Measurements from ENCODE around the gene ZFPL1.
A peak's percentile ranks its signal among the peaks of the same experiment; 100 is the strongest.

Gene ZFPL1

DNA sequence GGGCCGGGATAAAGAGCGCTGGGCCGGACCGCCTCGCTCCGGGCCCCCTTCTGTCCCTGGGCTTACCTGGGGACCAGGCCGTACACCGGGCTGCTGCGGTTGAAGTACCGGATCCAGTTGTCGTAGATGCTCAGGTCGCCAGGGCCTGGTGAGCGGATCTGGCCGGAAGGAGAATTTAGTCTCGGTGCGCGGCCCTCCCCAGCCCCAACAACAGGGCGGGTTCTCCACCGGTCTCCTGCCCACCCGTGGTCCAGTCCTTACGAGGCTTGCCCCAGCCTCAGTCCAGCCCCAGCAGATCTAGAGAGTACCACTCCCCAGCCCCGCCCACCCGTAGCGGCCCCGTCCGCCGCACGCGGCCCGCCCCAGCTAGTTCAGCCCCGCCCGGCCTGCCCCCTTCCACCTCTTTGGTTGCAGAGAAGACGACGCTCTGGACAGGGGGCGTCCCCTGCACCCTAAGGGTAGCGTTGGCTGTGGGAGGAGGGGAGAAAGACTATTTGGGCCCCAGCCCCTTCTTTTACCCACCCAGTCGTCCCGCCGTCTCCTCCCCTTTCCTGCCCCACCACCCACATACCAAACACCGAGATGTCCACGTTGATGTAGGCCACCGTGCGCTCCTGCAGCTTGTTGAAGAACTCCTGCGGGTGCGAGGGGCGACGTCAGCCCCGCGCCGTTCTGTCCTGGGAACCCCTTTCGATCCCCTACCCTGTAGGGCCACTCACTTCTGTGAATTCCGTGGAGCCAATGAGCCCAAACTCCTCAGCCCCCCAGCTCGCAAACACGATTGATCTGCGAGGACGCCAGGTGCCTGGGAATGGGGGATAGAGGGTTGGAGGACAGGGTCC is 36.2 kb upstream of the ZFPL1 start:
- Histone ChIP-seq H3K9me3 (ENCODE audit: insufficient read depth, low read depth, low read length) (no peaks in the 10 kb centered on the region), H3K27me3 (ENCODE audit: insufficient read depth, low read length) (no peaks in the 10 kb centered on the region), H3K4me1 (ENCODE audit: insufficient read depth, low read length) (no peaks in the 10 kb centered on the region), H3K4me3 (ENCODE audit: low read length) (0 out of 2 replicates have a peak overlapping the region, but pooled peaks have one; percentile 10), H3K36me3 (ENCODE audit: insufficient read depth, low read length) (peaks cover 33% of the 10 kb centered on the region), H3K27ac (ENCODE audit: low read depth, low read length) (no peak overlapping the region), H3K9ac (ENCODE audit: low read depth, low read length) (no peak overlapping the region)
- WGBS, result 77% methylated on average over 41 of the region's 56 CpGs

DNA sequence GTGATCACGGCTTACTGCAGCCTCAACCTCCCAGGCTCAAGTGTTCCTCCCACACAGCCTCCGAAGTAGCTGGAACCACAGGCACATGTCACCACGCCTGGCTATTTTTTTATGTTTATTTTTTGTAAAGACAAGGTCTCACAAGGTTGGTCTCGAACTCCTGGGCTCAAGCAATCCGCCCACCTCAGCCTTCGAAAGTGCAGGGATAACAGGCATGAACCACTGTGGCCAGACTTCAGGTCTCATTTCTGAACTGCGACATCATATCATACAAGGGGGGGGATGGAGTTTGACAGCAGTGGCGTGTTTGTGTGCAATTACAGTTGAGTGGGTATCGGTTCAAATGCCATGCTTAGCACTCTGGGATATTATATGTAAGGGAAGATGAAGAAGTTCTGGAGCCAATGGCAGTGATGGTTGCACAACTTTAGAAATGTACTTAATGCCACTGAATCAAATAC is 32.6 kb upstream of the ZFPL1 start:
- H3K27me3 ChIP-seq (ENCODE audit: insufficient read depth, low read length), result no peaks in the 10 kb centered on the region
- no peaks in the 10 kb centered on the region for H3K9me3 ChIP-seq (ENCODE audit: insufficient read depth, low read depth, low read length)
- H3K27ac ChIP-seq (ENCODE audit: low read depth, low read length), result no peak overlapping the region
- no peak overlapping the region for H3K4me3 ChIP-seq (ENCODE audit: low read length)
- no peak overlapping the region for H3K9ac ChIP-seq (ENCODE audit: low read depth, low read length)
- WGBS, result 95% methylated on average over 9 of the region's 9 CpGs
- no peaks in the 10 kb centered on the region for H3K4me1 ChIP-seq (ENCODE audit: insufficient read depth, low read length)
- 0 out of 2 replicates have a peak, but pooled peaks cover 2% of the 10 kb centered on the region for H3K36me3 ChIP-seq (ENCODE audit: insufficient read depth, low read length)

DNA sequence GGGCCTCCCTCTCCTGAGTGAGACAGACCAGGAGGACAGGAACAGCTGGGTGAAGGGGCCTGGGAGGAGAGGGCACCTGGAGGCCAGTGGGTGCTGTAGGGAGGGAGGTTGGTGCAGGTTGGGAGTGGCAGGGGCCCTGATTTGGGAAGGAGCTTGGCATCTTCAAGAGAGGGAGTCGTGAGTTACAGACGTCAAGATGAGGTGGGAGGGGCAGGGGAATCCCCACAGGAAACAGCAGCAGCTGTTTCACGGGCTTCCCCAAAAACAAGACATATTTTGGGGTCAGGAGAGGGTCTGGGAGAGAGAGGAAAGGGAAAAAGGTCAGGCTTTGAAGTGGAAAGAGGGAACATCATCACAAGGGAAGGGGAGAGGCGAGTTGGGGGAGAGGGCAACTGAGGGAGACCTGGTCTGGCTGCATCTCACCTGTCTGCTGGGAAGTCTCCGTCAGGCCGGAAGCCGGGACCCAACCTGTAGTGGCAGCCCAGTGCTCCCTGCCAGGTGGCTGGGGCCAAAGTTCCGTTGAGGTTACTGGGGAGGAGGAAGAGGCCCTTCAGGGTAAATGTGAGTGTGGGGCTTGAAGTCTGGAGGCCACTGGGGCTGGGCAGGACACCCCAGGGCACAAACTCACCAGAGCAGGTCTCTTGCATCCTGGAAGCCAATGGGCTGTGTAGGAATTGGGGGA is 30.1 kb upstream of the ZFPL1 start:
- Histone ChIP-seq H3K9me3 (ENCODE audit: insufficient read depth, low read depth, low read length) (no peaks in the 10 kb centered on the region), H3K4me3 (ENCODE audit: low read length) (no peak overlapping the region), H3K36me3 (ENCODE audit: insufficient read depth, low read length) (no peaks in the 10 kb centered on the region), H3K27me3 (ENCODE audit: insufficient read depth, low read length) (no peaks in the 10 kb centered on the region), H3K4me1 (ENCODE audit: insufficient read depth, low read length) (no peaks in the 10 kb centered on the region), H3K9ac (ENCODE audit: low read depth, low read length) (no peak overlapping the region), H3K27ac (ENCODE audit: low read depth, low read length) (no peak overlapping the region)
- 69% methylated on average over 8 of the region's 8 CpGs for WGBS

DNA sequence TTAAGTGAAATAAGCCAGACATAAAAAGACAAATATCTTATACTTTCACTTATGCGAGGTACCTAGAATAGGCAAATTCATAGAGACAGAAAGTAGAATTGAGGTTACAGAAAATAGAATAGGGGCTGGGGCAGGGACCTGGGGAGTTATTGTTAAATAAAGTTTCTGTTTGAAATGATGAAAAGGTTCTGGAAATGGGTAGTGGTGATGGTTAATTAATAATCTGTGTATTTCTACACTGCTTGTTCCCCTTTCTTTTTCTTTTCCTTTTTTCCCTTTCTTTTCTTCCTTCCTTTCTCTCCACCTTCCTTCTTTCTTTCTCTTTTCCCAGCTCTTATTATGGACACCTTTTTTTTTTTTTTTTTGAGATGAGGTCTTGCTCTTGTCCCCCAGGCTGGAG is 28.5 kb upstream of the ZFPL1 start:
- Histone ChIP-seq H3K4me1 (ENCODE audit: insufficient read depth, low read length) (no peaks in the 10 kb centered on the region), H3K9me3 (ENCODE audit: insufficient read depth, low read depth, low read length) (no peaks in the 10 kb centered on the region), H3K27me3 (ENCODE audit: insufficient read depth, low read length) (no peaks in the 10 kb centered on the region), H3K36me3 (ENCODE audit: insufficient read depth, low read length) (no peaks in the 10 kb centered on the region), H3K4me3 (ENCODE audit: low read length) (no peak overlapping the region), H3K27ac (ENCODE audit: low read depth, low read length) (no peak overlapping the region), H3K9ac (ENCODE audit: low read depth, low read length) (no peak overlapping the region)
- 91% methylated on average over 1 of the region's 1 CpG for WGBS

DNA sequence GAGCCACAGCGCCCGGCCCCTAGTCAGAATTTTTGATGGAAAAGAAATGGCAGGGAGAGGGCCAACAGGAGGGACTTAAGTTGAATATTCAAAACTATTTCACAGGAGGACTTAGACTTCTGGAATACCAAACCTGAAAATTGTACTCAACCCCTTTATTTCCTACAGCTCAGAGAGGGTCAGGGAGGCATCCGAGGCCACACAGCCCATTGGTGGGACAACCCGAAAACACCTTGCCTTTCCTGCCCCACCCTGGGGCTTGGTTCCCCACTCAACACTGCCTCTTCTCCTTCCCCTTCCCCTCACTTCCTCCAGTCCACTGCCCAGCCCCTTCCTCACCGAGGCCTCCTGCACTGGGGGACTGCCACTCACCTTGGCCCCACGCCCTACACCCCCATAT is 27.0 kb upstream of the ZFPL1 start:
- Histone ChIP-seq H3K27ac (ENCODE audit: low read depth, low read length) (no peak overlapping the region), H3K27me3 (ENCODE audit: insufficient read depth, low read length) (no peaks in the 10 kb centered on the region), H3K36me3 (ENCODE audit: insufficient read depth, low read length) (no peaks in the 10 kb centered on the region), H3K4me3 (ENCODE audit: low read length) (no peak overlapping the region), H3K9me3 (ENCODE audit: insufficient read depth, low read depth, low read length) (no peaks in the 10 kb centered on the region), H3K9ac (ENCODE audit: low read depth, low read length) (no peak overlapping the region), H3K4me1 (ENCODE audit: insufficient read depth, low read length) (no peaks in the 10 kb centered on the region)
- 89% methylated on average over 6 of the region's 6 CpGs for WGBS

DNA sequence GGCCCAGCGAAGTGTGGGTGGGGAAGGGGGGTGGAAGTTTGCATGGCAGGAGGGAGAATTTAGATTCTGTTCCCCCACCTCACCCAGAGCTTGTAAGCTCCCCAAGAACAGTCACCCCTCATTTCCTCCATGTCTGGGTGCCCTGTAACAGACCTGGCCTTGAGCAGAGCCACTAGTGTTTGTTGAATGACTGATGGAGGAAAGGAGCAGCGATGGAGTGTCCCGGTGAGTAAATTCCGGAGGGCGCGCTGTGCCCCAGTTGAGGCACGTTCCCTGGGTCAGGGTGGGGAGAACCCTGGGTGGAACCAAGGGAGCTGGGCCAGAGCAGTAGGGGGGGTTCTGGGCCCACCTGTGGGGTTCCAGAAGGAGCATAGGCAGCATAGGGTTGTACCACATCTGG is 26.5 kb upstream of the ZFPL1 start:
- Histone ChIP-seq H3K27ac (ENCODE audit: low read depth, low read length) (no peak overlapping the region), H3K4me1 (ENCODE audit: insufficient read depth, low read length) (no peaks in the 10 kb centered on the region)
- WGBS, result 96% methylated on average over 7 of the region's 7 CpGs

DNA sequence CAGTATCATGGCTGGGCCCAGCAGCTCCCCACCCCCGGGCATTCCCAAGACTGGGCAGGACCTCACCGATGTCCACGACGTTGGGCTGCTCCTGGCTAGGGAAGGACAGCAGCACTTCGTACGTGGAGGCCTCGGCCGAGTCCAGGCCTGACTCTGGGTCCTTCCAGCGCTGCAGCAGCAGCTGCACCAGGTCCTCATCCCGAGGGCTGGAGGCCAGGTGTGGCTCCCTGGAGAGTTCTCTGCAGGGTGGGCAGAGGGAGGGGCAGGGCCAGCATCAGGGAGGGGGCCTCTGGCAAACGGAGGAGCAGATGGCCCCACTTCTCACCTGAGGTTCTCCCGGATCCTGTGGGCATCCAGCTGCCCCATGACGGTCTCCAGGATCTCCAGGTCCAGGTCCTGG is 26.0 kb upstream of the ZFPL1 start:
- H3K4me3 ChIP-seq (ENCODE audit: low read length), result no peak overlapping the region
- no peak overlapping the region for H3K9ac ChIP-seq (ENCODE audit: low read depth, low read length)
- H3K27ac ChIP-seq (ENCODE audit: low read depth, low read length), result no peak overlapping the region
- no peaks in the 10 kb centered on the region for H3K27me3 ChIP-seq (ENCODE audit: insufficient read depth, low read length)
- 83% methylated on average over 13 of the region's 13 CpGs for WGBS
- no peaks in the 10 kb centered on the region for H3K4me1 ChIP-seq (ENCODE audit: insufficient read depth, low read length)
- no peaks in the 10 kb centered on the region for H3K9me3 ChIP-seq (ENCODE audit: insufficient read depth, low read depth, low read length)
- no peaks in the 10 kb centered on the region for H3K36me3 ChIP-seq (ENCODE audit: insufficient read depth, low read length)

More for the DNA sequence above, 26.5 kb upstream of the ZFPL1 start:
- no peak overlapping the region for H3K9ac ChIP-seq (ENCODE audit: low read depth, low read length)
- no peak overlapping the region for H3K4me3 ChIP-seq (ENCODE audit: low read length)
- no peaks in the 10 kb centered on the region for H3K27me3 ChIP-seq (ENCODE audit: insufficient read depth, low read length)
- H3K36me3 ChIP-seq (ENCODE audit: insufficient read depth, low read length), result no peaks in the 10 kb centered on the region
- no peaks in the 10 kb centered on the region for H3K9me3 ChIP-seq (ENCODE audit: insufficient read depth, low read depth, low read length)

DNA sequence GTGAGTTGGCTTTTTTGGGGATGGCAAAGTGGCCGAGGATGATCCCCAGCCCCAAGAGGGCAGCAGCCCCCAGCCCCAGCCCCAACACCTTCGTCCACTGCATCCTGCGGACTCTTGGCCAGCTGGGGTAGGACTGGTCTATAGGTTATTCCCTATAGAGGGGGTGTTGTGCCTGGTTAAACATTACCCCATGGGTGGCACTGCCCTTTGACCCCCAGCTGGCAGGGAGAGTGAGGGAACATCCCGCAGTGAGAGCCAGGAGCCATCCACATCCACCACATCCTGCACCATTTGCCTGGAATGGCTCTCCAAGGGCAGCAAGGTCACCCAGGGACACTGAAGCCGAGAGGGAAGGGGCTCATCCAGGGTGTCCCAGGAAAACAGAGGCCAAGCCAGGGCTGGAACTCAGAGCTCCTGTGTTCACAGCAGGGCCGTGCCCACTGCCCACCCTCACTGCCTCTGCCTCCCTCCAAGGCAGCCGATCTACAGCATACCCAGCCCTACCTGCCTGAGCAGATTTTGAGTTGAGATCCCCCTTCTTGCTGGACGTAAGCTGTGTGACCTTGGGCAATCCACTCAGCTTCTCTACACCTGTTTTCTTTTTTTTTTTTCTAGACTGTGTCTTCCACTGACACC is 25.5 kb upstream of the ZFPL1 start, which contains the start of gene NAALADL1:
Gene NAALADL1 (minus strand): TSS at position 135 of the 636 bp plus-strand sequence. CDS start 32 bp downstream, at position 103.
- H3K27me3 ChIP-seq (ENCODE audit: insufficient read depth, low read length), result no peaks in the 10 kb centered on the region
- no peak within 1 kb of the TSS for H3K9ac ChIP-seq (ENCODE audit: low read depth, low read length)
- 89% methylated on average over 8 of the region's 8 CpGs for WGBS
- H3K27ac ChIP-seq (ENCODE audit: low read depth, low read length), result no peak within 1 kb of the TSS
- no peaks in the 10 kb centered on the region for H3K36me3 ChIP-seq (ENCODE audit: insufficient read depth, low read length)
- no peaks in the 10 kb centered on the region for H3K9me3 ChIP-seq (ENCODE audit: insufficient read depth, low read depth, low read length)
- no peaks in the 10 kb centered on the region for H3K4me1 ChIP-seq (ENCODE audit: insufficient read depth, low read length)
- H3K4me3 ChIP-seq (ENCODE audit: low read length), result no peak within 1 kb of the TSS

DNA sequence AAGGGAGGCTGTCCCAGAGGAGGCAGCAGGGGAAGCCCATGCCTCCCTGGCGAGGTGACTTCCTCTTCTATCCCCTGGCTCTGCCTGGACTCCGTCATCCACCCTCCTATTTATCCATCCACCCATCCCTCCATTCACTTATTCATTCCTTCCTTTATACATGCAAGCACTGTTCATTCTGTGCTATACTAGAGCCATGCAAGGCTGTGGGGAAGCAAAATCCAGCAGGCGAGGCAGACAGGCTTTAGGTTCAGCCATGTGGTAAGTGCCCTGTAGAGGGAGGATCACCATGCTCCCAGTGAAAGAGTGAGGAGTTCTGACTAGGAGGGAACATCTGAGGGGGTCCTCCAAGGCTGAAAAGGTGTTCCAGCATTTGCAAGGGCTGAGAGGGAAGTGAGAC is 24.5 kb upstream of the ZFPL1 start:
- H3K9ac ChIP-seq (ENCODE audit: low read depth, low read length), result no peak overlapping the region
- H3K27ac ChIP-seq (ENCODE audit: low read depth, low read length), result no peak overlapping the region
- H3K4me1 ChIP-seq (ENCODE audit: insufficient read depth, low read length), result no peaks in the 10 kb centered on the region
- no peak overlapping the region for H3K4me3 ChIP-seq (ENCODE audit: low read length)
- H3K9me3 ChIP-seq (ENCODE audit: insufficient read depth, low read depth, low read length), result no peaks in the 10 kb centered on the region
- H3K36me3 ChIP-seq (ENCODE audit: insufficient read depth, low read length), result no peaks in the 10 kb centered on the region
- no peaks in the 10 kb centered on the region for H3K27me3 ChIP-seq (ENCODE audit: insufficient read depth, low read length)
- 80% methylated on average over 3 of the region's 3 CpGs for WGBS

DNA sequence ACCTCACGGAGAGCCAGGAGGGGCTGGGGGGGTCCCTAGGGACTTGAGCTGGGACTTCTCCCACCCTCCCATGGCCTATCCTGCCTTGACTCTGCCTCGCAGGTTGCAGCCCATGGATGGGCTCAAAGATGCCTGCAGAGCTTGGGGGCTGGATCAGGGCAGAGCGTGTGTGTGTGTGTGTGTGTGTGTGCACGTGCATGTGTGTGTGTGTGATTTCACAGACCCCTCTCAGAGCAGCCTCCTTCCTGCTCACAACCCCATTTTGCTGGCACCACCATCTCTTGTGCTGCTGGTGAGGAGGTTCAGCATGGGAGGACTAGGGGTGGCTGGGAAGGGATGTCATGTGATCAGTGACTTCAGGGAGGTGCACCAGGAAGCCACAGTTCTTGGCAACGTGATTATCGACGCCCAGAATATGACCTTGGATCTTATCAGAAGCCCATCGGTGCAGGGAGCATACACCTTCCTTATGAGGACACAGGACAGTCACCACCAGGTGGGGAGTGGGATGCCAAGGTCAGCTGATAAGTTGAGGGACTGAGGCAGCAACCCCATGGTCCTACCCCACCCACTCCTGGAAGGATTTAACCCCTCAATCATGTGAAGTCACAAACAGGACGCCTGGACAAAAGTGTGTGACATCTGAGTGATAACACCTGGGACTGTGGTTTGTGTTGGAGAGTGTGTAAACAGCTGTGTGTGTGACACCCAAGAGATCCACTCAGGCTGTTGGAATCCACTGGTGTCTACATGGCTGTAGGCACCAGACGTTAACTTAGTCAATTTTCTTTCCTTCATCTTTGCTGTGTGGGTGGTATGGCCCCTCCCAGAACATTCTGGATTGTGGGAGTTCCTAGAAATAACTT is 23.8 kb upstream of the ZFPL1 start:
- H3K27me3 ChIP-seq (ENCODE audit: insufficient read depth, low read length), result no peaks in the 10 kb centered on the region
- H3K36me3 ChIP-seq (ENCODE audit: insufficient read depth, low read length), result no peaks in the 10 kb centered on the region
- no peak overlapping the region for H3K4me3 ChIP-seq (ENCODE audit: low read length)
- WGBS, result 89% methylated on average over 9 of the region's 10 CpGs
- no peaks in the 10 kb centered on the region for H3K9me3 ChIP-seq (ENCODE audit: insufficient read depth, low read depth, low read length)
- no peak overlapping the region for H3K27ac ChIP-seq (ENCODE audit: low read depth, low read length)
- H3K9ac ChIP-seq (ENCODE audit: low read depth, low read length), result no peak overlapping the region
- no peaks in the 10 kb centered on the region for H3K4me1 ChIP-seq (ENCODE audit: insufficient read depth, low read length)

Measured in HUES64 (cell line).